GM12878 (cell line): ENCODE data around the gene SMIM35. TPM values are rescaled to one million over a fixed set of nuclear protein-coding genes. Genes with fewer than 3 reads are reported as not detected.

Source experiments
- ATAC-seq: fragments of 200-7000 bp; cut with Tn5 transposase; 3 replicates; pipeline ENCODE4 v1.9.1; 2020; ENCODE audit warnings: mild to moderate bottlenecking, moderate library complexity
- BruUV-seq: library from RNA; stranded (reverse); fragments of 400-500 nt; replicated peaks from 2 replicates; lab custom pipeline; 2021; lab: Mats Ljungman, UMichigan
- CTCF ChIA-PET: fragments of 300-600 bp; sonication (Branson Sonifier 250); formaldehyde crosslinking; extraction: SDS; loops from one replicate; lab custom pipeline; 2021; ENCODE audit warnings: inconsistent platforms; lab: Yijun Ruan, JAX
- POLR2A ChIA-PET: fragments of 350-600 bp; formaldehyde crosslinking; extraction: SDS; loops from one replicate; lab custom pipeline; 2021; ENCODE audit warnings: inconsistent platforms; lab: Charles Lee
- RAD21 ChIA-PET: fragments of 300-600 bp; sonication (Branson Sonifier 250); formaldehyde crosslinking; loops from one replicate; lab custom pipeline; 2023; ENCODE audit warnings: antibody characterized with exemption; ENCODE audit not compliant: unreplicated experiment; lab: Charles Lee
- SMC1A ChIA-PET: fragments of 300-600 bp; sonication (Branson Sonifier 250); formaldehyde crosslinking; loops from one replicate; lab custom pipeline; 2023; ENCODE audit not compliant: unreplicated experiment, uncharacterized antibody; lab: Charles Lee
- DNase-seq: peaks from one replicate; pipeline ENCODE4 v3.0.0-alpha.2; 2011; ENCODE audit warnings: low read depth, low spot score
- FAIRE-seq: peaks from 3 replicates; lab custom pipeline; 2011; peaks lifted over from hg19 to GRCh38; lab: Jason Lieb, UNC
- H2AFZ ChIP-seq: 2 replicates; pipeline ENCODE4 v1.6.0; 2011; ENCODE audit warnings: low read depth, low read length, control low read depth; ENCODE audit not compliant: control insufficient read depth
- H3K27ac ChIP-seq: 2 replicates; pipeline ENCODE4 v1.5.1; 2011; ENCODE audit warnings: control low read depth; ENCODE audit not compliant: control insufficient read depth, insufficient read depth
- H3K27me3 ChIP-seq, 2 experiments: replicated peaks in 1 of 2; 2 replicates each; pipeline versions ENCODE4 v1.6.0 to v1.6.1; 2011; ENCODE audit warnings: low read length in 1 of 2; ENCODE audit not compliant: control insufficient read depth in 2 of 2, insufficient read depth in 2 of 2
- H3K36me3 ChIP-seq, 2 experiments: 2 replicates each; pipeline ENCODE4 v1.5.1; 2011; ENCODE audit warnings: low read length in 1 of 2; ENCODE audit not compliant: control insufficient read depth in 2 of 2, insufficient read depth in 2 of 2
- H3K4me1 ChIP-seq: 2 replicates; pipeline ENCODE4 v1.6.1; 2011; ENCODE audit warnings: mild to moderate bottlenecking, low read length, moderate library complexity, mixed read lengths; ENCODE audit not compliant: control insufficient read depth, insufficient read depth
- H3K4me2 ChIP-seq: 2 replicates; pipeline ENCODE4 v1.6.0; 2011; ENCODE audit warnings: control low read depth; ENCODE audit not compliant: control insufficient read depth, insufficient read depth
- H3K4me3 ChIP-seq: fragments of 200-600 bp; sonication (generic); 2 replicates; pipeline ENCODE4 v1.5.1; 2016
- H3K79me2 ChIP-seq: 2 replicates; pipeline ENCODE4 v1.6.0; 2011; ENCODE audit warnings: low read length; ENCODE audit not compliant: control insufficient read depth, insufficient read depth
- H3K9ac ChIP-seq: 2 replicates; pipeline ENCODE4 v1.8.0; 2011; ENCODE audit warnings: low read length, control low read depth, mixed read lengths; ENCODE audit not compliant: control insufficient read depth, insufficient read depth
- H3K9me3 ChIP-seq: replicated peaks from 3 replicates; pipeline ENCODE4 v1.5.1; 2011; ENCODE audit warnings: mild to moderate bottlenecking, low read length; ENCODE audit not compliant: control insufficient read depth, insufficient read depth
- H4K20me1 ChIP-seq: 2 replicates; pipeline ENCODE4 v1.6.0; 2011; ENCODE audit not compliant: control insufficient read depth, insufficient read depth
- BCL11A ChIP-seq: IDR thresholded peaks from 2 replicates; pipeline ENCODE4 v1.6.1; 2011; ENCODE audit warnings: low read depth, low read length
- CBFB ChIP-seq: IDR thresholded peaks from 2 replicates; pipeline ENCODE4 v1.6.1; 2016; ENCODE audit warnings: antibody characterized with exemption, low read depth
- ETV6 ChIP-seq, 2 experiments: fragments of 450-650 bp in 1 of 2; IDR thresholded peaks in 1 of 2; conservative IDR thresholded peaks in 1 of 2; 2 replicates each; pipeline ENCODE4 v1.6.1; 2014; ENCODE audit warnings: antibody characterized with exemption in 1 of 2, borderline replicate concordance in 1 of 2, low read depth in 1 of 2, mild to moderate bottlenecking in 1 of 2, moderate library complexity in 1 of 2
- KDM1A ChIP-seq: fragments of 200-600 bp; sonication (generic); IDR thresholded peaks from 2 replicates; pipeline ENCODE4 v1.6.1; 2016; ENCODE audit warnings: borderline replicate concordance
- MEF2B ChIP-seq: fragments of 450-650 bp; IDR thresholded peaks from 2 replicates; pipeline ENCODE4 v1.6.1; 2018; ENCODE audit warnings: mild to moderate bottlenecking, moderate library complexity; ENCODE audit not compliant: partially characterized antibody, poor library complexity, severe bottlenecking
- NFYA ChIP-seq: IDR thresholded peaks from 2 replicates; pipeline ENCODE4 v1.6.1; 2011; ENCODE audit warnings: low read depth, mild to moderate bottlenecking, low read length, improper control_type of control experiment, borderline replicate concordance
- PAX8 ChIP-seq: fragments of 450-650 bp; IDR thresholded peaks from 2 replicates; pipeline ENCODE4 v1.6.1; 2017; ENCODE audit warnings: mild to moderate bottlenecking, moderate library complexity
- RAD21 ChIP-seq: IDR thresholded peaks from 2 replicates; pipeline ENCODE4 v1.6.1; 2011; ENCODE audit warnings: mild to moderate bottlenecking, low read depth, low read length, moderate library complexity; ENCODE audit not compliant: insufficient read depth
- SUZ12 ChIP-seq: fragments of 200-600 bp; sonication (generic); IDR thresholded peaks from one replicate; pipeline ENCODE4 v1.6.1; 2018; ENCODE audit warnings: antibody characterized with exemption, mild to moderate bottlenecking; ENCODE audit not compliant: unreplicated experiment
- WGBS: methylation state at CpG from one replicate; pipeline ENCODE4 v1.1.6; 2016; ENCODE audit warnings: low lambda C conversion rate; ENCODE audit not compliant: insufficient replicate concordance, insufficient coverage; ENCODE audit errors: missing lambda C conversion rate; 5-methylcytosine and 5-hydroxymethylcytosine counted together
- in situ Hi-C: fragments of 300-500 bp; cut with MboI; formaldehyde crosslinking; loops from 9 replicates; pipeline ENCODE4 v1.14.3; 2018; ENCODE audit warnings: mixed read lengths
- intact Hi-C: fragments of 100-400 bp; cut with micrococcal nuclease; formaldehyde crosslinking; loops from one replicate; pipeline ENCODE4 v1.14.2; 2022; ENCODE audit not compliant: unreplicated experiment
- polyA plus RNA-seq, 11 experiments: library from polyadenylated mRNA; depleted of rRNA in 4 of 11; unstranded in 6 of 11; stranded (reverse) in 5 of 11; fragments of >200 nt; fragmentation: Nextera tagmentation in 4 of 11; fragmentation: Illumina TruSeq in 1 of 11; extraction: Ambion mirVana in 4 of 11; extraction: Trizol in 1 of 11; gene quantifications; 1 replicate in 1 of 11; 2 replicates in 10 of 11; pipeline versions ENCODE4 v1.2.1 to v1.2.3, GENCODE V29; 2011 to 2016; ENCODE audit warnings: inconsistent platforms in 2 of 11, missing spikeins in 2 of 11, low read depth in 1 of 11
- total RNA-seq, 4 experiments: library from RNA; depleted of rRNA in 3 of 4; stranded (reverse); fragments of >200 nt in 3 of 4; fragmentation: Illumina TruSeq in 1 of 4; extraction: Trizol in 1 of 4; gene quantifications; 2 replicates each; pipeline versions ENCODE4 v1.2.1 to v1.2.3, GENCODE V29; 2013 to 2021
- TF ChIP-seq, protein P1 (sequence below): fragments of 450-650 bp; IDR thresholded peaks from 2 replicates; pipeline ENCODE4 v1.6.1; 2016; ENCODE audit warnings: mild to moderate bottlenecking
- TF ChIP-seq, protein P2 (sequence below): fragments of 450-650 bp; IDR thresholded peaks from 2 replicates; pipeline ENCODE4 v1.6.1; 2018; ENCODE audit warnings: borderline replicate concordance, mild to moderate bottlenecking; ENCODE audit not compliant: partially characterized antibody
- TF ChIP-seq, protein P3 (sequence below): IDR thresholded peaks from 2 replicates; pipeline ENCODE4 v1.6.1; 2011; ENCODE audit warnings: low read depth, mild to moderate bottlenecking, low read length, moderate library complexity, borderline replicate concordance; ENCODE audit errors: extremely low read depth
- TF ChIP-seq, protein P4 (sequence below): IDR thresholded peaks from 2 replicates; pipeline ENCODE4 v1.6.1; 2012; ENCODE audit warnings: low read length, inconsistent platforms

SMIM35 gene
- total and polyA plus RNA-seq, 10 of the 15 experiments (the other 5 are each of a cell fraction or from before 2014, with no cell fraction given): 0.02 to 1.1 (median 0.05) TPM; not detected in 5

DNA sequence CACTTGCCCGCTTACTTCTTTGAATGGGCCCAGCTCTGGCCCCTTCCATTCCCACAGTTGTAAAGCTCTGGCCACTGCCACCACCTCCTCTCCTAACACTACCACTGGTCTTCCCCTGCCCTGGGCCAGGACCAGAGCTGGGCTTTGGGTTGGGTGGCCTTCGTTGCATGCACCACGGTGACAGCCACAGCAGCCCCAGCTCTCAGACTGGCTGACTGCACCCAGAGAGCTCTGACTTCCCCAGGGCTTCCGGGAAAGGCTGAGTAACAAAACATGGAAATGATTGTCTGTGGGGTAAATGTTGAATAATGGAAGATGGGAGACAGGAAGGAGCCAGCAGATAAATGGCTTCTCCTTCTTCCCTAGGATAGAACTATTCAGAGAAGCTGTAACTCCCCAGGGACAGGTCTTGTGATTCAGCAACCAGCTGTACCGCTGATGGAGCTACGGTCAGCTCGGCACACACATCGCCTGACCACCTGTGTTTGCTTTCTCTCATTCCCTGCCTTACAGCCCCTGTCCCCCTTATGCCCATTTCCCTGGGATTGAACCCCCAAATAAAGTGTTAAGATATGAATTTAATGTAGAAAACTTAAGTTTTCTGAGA is 38.3 kb upstream of the SMIM35 start:
- POLR2A ChIA-PET: interaction anchor here (0.5 to 0.7 kb wide), 2 partner anchors 11 to 157 kb away, joined by 3 to 5 read pairs; no protein-coding TSS in a partner anchor
- H3K4me2 ChIP-seq: no peak overlapping the region
- in situ Hi-C loops: no loop called here
- DNase-seq: no peak
- FAIRE-seq: no peak
- H3K9me3 ChIP-seq: no peaks in the 10 kb centered on the region; the same call in 2 of the 3 replicates
- no peaks in the 10 kb centered on the region for H4K20me1 ChIP-seq
- H3K4me1 ChIP-seq: no peaks in the 10 kb centered on the region
- H2AFZ ChIP-seq: no peak overlapping the region
- CTCF ChIA-PET: interaction anchor here (1.0 to 2.0 kb wide), 2 partner anchors 18 to 72 kb away, joined by 4 to 5 read pairs; no protein-coding TSS in a partner anchor
- RAD21 ChIA-PET: interaction anchor here (1.0 kb wide), 1 partner anchor 14 kb away, joined by 3 read pairs; no protein-coding TSS in a partner anchor
- ATAC-seq: no peak
- H3K4me3 ChIP-seq: no peak overlapping the region
- SMC1A ChIA-PET: interaction anchor here (1.4 kb wide), 1 partner anchor 210 kb away, joined by 3 read pairs; no protein-coding TSS in a partner anchor
- H3K36me3 ChIP-seq: no peaks in the 10 kb centered on the region
- WGBS: 34% methylated on average over 8 of the region's 8 CpGs
- H3K9ac ChIP-seq: no peak overlapping the region
- no TSS peak for BruUV-seq
- intact Hi-C loops: no loop called here
- no peak overlapping the region for H3K27ac ChIP-seq
- no peaks in the 10 kb centered on the region for H3K79me2 ChIP-seq
- no peaks in the 10 kb centered on the region for H3K27me3 ChIP-seq
- no peak for TF ChIP-seq PAX8
- TF ChIP-seq, protein P1, sequence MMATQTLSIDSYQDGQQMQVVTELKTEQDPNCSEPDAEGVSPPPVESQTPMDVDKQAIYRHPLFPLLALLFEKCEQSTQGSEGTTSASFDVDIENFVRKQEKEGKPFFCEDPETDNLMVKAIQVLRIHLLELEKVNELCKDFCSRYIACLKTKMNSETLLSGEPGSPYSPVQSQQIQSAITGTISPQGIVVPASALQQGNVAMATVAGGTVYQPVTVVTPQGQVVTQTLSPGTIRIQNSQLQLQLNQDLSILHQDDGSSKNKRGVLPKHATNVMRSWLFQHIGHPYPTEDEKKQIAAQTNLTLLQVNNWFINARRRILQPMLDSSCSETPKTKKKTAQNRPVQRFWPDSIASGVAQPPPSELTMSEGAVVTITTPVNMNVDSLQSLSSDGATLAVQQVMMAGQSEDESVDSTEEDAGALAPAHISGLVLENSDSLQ: no peak
- TF ChIP-seq NFYA: no peak
- no peak for TF ChIP-seq KDM1A
- no peak for TF ChIP-seq MEF2B
- TF ChIP-seq CBFB: no peak
- TF ChIP-seq, protein P2, sequence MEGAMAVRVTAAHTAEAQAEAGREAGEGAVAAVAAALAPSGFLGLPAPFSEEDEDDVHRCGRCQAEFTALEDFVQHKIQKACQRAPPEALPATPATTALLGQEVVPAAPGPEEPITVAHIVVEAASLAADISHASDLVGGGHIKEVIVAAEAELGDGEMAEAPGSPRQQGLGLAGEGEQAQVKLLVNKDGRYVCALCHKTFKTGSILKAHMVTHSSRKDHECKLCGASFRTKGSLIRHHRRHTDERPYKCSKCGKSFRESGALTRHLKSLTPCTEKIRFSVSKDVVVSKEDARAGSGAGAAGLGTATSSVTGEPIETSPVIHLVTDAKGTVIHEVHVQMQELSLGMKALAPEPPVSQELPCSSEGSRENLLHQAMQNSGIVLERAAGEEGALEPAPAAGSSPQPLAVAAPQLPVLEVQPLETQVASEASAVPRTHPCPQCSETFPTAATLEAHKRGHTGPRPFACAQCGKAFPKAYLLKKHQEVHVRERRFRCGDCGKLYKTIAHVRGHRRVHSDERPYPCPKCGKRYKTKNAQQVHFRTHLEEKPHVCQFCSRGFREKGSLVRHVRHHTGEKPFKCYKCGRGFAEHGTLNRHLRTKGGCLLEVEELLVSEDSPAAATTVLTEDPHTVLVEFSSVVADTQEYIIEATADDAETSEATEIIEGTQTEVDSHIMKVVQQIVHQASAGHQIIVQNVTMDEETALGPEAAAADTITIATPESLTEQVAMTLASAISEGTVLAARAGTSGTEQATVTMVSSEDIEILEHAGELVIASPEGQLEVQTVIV: no peak
- no peak for TF ChIP-seq SUZ12
- no peak for TF ChIP-seq ETV6 (conservative IDR thresholded peaks at IDR 0.05 in 1 of 2, IDR thresholded peaks at IDR 0.05 in 1 of 2; ENCODE audit: borderline replicate concordance in 1 of 2, low read depth in 1 of 2)
- TF ChIP-seq, protein P3, sequence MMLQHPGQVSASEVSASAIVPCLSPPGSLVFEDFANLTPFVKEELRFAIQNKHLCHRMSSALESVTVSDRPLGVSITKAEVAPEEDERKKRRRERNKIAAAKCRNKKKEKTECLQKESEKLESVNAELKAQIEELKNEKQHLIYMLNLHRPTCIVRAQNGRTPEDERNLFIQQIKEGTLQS: no peak
- TF ChIP-seq, protein P4, sequence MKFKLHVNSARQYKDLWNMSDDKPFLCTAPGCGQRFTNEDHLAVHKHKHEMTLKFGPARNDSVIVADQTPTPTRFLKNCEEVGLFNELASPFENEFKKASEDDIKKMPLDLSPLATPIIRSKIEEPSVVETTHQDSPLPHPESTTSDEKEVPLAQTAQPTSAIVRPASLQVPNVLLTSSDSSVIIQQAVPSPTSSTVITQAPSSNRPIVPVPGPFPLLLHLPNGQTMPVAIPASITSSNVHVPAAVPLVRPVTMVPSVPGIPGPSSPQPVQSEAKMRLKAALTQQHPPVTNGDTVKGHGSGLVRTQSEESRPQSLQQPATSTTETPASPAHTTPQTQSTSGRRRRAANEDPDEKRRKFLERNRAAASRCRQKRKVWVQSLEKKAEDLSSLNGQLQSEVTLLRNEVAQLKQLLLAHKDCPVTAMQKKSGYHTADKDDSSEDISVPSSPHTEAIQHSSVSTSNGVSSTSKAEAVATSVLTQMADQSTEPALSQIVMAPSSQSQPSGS: no peak
- TF ChIP-seq BCL11A: no peak
- TF ChIP-seq RAD21: no peak
